Trophoblast cell (in vitro differentiated cells and primary cell): ENCODE data around the gene PPP2R1B.

Experiments used
- DNase-seq, 2 donors: peaks; one replicate each; pipeline ENCODE4 v3.0.0-alpha.2; 2016
- H2AFZ ChIP-seq: 2 replicates; pipeline ENCODE4 v1.6.1; 2013; ENCODE audit warnings: low read length, moderate library complexity, mild to moderate bottlenecking; ENCODE audit not compliant: insufficient read depth, poor library complexity
- H2AK5ac ChIP-seq: 2 replicates; pipeline ENCODE4 v1.6.1; 2013; ENCODE audit warnings: mild to moderate bottlenecking, low read length
- H2BK120ac ChIP-seq: 2 replicates; pipeline ENCODE4 v1.6.1; 2013; ENCODE audit warnings: low read length, mild to moderate bottlenecking, moderate library complexity; ENCODE audit not compliant: insufficient read depth, poor library complexity
- H2BK12ac ChIP-seq: 2 replicates; pipeline ENCODE4 v1.6.1; 2013; ENCODE audit warnings: mild to moderate bottlenecking, low read length, moderate library complexity
- H2BK5ac ChIP-seq: 2 replicates; pipeline ENCODE4 v1.6.1; 2013; ENCODE audit warnings: low read length, low read depth, moderate library complexity, mild to moderate bottlenecking; ENCODE audit not compliant: poor library complexity
- H3K14ac ChIP-seq: 2 replicates; pipeline ENCODE4 v1.6.1; 2013; ENCODE audit warnings: mild to moderate bottlenecking, low read length
- H3K18ac ChIP-seq: 2 replicates; pipeline ENCODE4 v1.6.1; 2013; ENCODE audit warnings: mild to moderate bottlenecking, low read length
- H3K23ac ChIP-seq: 2 replicates; pipeline ENCODE4 v1.6.1; 2013; ENCODE audit warnings: low read length
- H3K27ac ChIP-seq: 2 replicates; pipeline ENCODE4 v1.5.1; 2013; ENCODE audit warnings: low read depth, mild to moderate bottlenecking, inconsistent platforms, low read length, moderate library complexity
- H3K27me3 ChIP-seq: 2 replicates; pipeline ENCODE4 v1.6.1; 2013; ENCODE audit warnings: inconsistent platforms, mild to moderate bottlenecking, low read length, moderate library complexity; ENCODE audit not compliant: insufficient read depth
- H3K36me3 ChIP-seq, 2 experiments: 1 replicate in 1 of 2; 2 replicates in 1 of 2; pipeline ENCODE4 v1.6.1; 2013; ENCODE audit warnings: low read length in 2 of 2, mild to moderate bottlenecking in 2 of 2, moderate library complexity in 1 of 2; ENCODE audit not compliant: insufficient read depth in 2 of 2, control insufficient read depth in 1 of 2
- H3K4ac ChIP-seq: 2 replicates; pipeline ENCODE4 v1.6.1; 2013; ENCODE audit warnings: low read depth, mild to moderate bottlenecking, low read length, moderate library complexity
- H3K4me1 ChIP-seq, 2 experiments: 1 replicate in 1 of 2; 2 replicates in 1 of 2; pipeline ENCODE4 v1.6.1; 2013; ENCODE audit warnings: low read length in 2 of 2, mild to moderate bottlenecking in 2 of 2, moderate library complexity in 1 of 2; ENCODE audit not compliant: insufficient read depth in 2 of 2, control insufficient read depth in 1 of 2
- H3K4me2 ChIP-seq: 2 replicates; pipeline ENCODE4 v1.6.1; 2013; ENCODE audit warnings: inconsistent platforms, mild to moderate bottlenecking, low read length, moderate library complexity
- H3K4me3 ChIP-seq: 2 replicates; pipeline ENCODE4 v1.5.1; 2013; ENCODE audit warnings: mild to moderate bottlenecking, low read depth, low read length, inconsistent platforms
- H3K79me1 ChIP-seq: one replicate; pipeline ENCODE4 v1.6.1; 2013; ENCODE audit warnings: low read length
- H3K79me2 ChIP-seq: 2 replicates; pipeline ENCODE4 v1.6.1; 2013; ENCODE audit warnings: low read length, mild to moderate bottlenecking; ENCODE audit not compliant: control insufficient read depth, insufficient read depth, poor library complexity
- H3K9ac ChIP-seq: 2 replicates; pipeline ENCODE4 v1.6.1; 2013; ENCODE audit warnings: mild to moderate bottlenecking, low read length
- H3K9me3 ChIP-seq: 2 replicates; pipeline ENCODE4 v1.6.1; 2013; ENCODE audit warnings: low read depth, mild to moderate bottlenecking, control low read depth, inconsistent platforms, low read length; ENCODE audit not compliant: insufficient read depth
- H4K12ac ChIP-seq: 2 replicates; pipeline ENCODE4 v1.6.1; 2013; ENCODE audit warnings: low read depth, mild to moderate bottlenecking, low read length, moderate library complexity
- H4K8ac ChIP-seq: 2 replicates; pipeline ENCODE4 v1.6.1; 2013; ENCODE audit warnings: low read depth, mild to moderate bottlenecking, low read length, moderate library complexity
- H4K91ac ChIP-seq: one replicate; pipeline ENCODE4 v1.6.1; 2013; ENCODE audit warnings: low read depth, mild to moderate bottlenecking, low read length, moderate library complexity
- WGBS: extraction: QIAGEN DNeasy Blood & Tissue Kit; methylation state at CpG from one replicate; pipeline ENCODE4 v1.1.7; 2013; ENCODE audit warnings: missing lambda C conversion rate; ENCODE audit not compliant: insufficient read length, insufficient coverage; ENCODE audit errors: extremely low coverage; 5-methylcytosine and 5-hydroxymethylcytosine counted together

Gene PPP2R1B

DNA sequence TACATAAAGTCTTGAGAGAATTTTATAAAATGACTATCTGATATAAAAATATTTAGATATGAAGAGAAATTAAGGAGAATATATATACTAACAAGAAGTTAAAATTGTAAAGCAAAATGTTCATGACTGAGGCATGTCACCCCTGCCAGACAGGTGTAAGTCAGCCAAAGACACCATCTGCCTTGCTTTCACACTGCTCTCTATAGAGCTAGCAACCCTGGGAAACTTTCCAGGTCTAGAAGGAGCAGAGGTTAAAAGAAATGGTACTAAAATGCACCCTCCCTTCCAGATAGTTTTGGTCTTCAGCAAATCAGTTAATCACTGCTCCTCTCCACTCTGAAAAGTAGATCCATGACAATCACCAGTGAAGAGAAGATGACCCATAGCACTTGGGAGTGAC is 16.5 kb downstream of the PPP2R1B start:
- Histone ChIP-seq H3K4me3 (no peak overlapping the region), H2BK5ac (no peak overlapping the region), H4K91ac (no peak overlapping the region), H3K27ac (no peak overlapping the region), H3K23ac (no peak overlapping the region), H3K14ac (no peak overlapping the region), H4K12ac (no peak overlapping the region), H3K4me1 (no peaks in the 10 kb centered on the region), H2AFZ (no peak overlapping the region), H3K79me1 (no peaks in the 10 kb centered on the region), H4K8ac (no peak overlapping the region), H3K27me3 (no peaks in the 10 kb centered on the region), H3K9me3 (no peaks in the 10 kb centered on the region), H3K36me3 (peaks cover 18 to 25% of the 10 kb centered on the region in 2 experiments), H3K18ac (no peak overlapping the region), H3K4me2 (no peak overlapping the region), H2BK120ac (no peak overlapping the region), H3K9ac (no peak overlapping the region), H2BK12ac (no peak overlapping the region), H2AK5ac (no peak overlapping the region), H3K4ac (no peak overlapping the region), H3K79me2 (no peaks in the 10 kb centered on the region)
- no peak for DNase-seq

DNA sequence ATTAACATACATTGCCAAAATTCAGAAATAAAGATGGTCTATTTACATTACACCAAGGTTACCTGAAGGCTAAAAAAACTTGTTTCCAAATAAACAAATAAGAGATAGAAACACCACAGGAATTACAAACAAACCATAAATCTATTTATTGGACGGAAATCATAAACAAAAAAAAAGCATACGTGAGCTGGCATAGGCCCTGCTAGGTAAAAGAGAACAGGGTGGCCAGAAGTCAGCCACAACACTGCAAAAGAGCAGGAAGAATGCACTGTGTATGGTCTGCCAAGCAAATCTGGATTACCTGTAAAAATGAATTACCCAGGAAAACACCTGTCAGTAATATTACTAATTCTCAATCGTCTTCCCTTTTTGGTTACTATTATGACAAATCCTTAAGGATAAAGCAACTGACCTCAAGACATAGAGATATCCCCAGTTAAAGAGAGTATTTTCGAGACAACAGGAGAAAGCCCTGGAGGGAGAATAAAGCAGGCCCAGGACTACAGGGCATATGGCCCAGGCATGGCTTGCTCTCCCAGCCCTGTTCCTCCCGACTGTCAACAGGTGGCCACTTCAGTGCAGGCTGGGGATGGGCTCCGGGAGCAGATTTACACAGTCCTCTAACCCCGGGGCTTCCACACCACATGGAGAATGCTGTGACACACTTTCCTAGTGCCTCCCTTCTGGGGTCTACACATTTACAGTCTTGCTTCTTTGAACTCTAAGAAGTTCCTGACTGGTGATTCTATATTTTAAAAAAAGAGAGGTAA is 18.0 kb downstream of the PPP2R1B start:
- H3K4me3 ChIP-seq, result no peak overlapping the region
- no peak overlapping the region for H3K23ac ChIP-seq
- no peaks in the 10 kb centered on the region for H3K9me3 ChIP-seq
- no peak overlapping the region for H4K8ac ChIP-seq
- no peaks in the 10 kb centered on the region for H3K79me2 ChIP-seq
- H3K14ac ChIP-seq, result no peak overlapping the region
- H3K27me3 ChIP-seq, result no peaks in the 10 kb centered on the region
- H4K12ac ChIP-seq, result no peak overlapping the region
- WGBS, result no CpG with 5 or more reads among the region's 7 CpGs
- H4K91ac ChIP-seq, result no peak overlapping the region
- no peak overlapping the region for H3K27ac ChIP-seq
- no peak overlapping the region for H2BK5ac ChIP-seq
- H2AK5ac ChIP-seq, result no peak overlapping the region
- H2BK120ac ChIP-seq, result no peak overlapping the region
- H3K4me1 ChIP-seq, result no peaks in the 10 kb centered on the region
- no peak overlapping the region for H3K9ac ChIP-seq
- H2BK12ac ChIP-seq, result no peak overlapping the region
- H3K18ac ChIP-seq, result no peak overlapping the region
- no peak overlapping the region for H3K4ac ChIP-seq
- H3K4me2 ChIP-seq, result no peak overlapping the region
- peaks cover 13 to 26% of the 10 kb centered on the region in 2 experiments for H3K36me3 ChIP-seq
- no peak for DNase-seq
- H2AFZ ChIP-seq, result no peak overlapping the region
- H3K79me1 ChIP-seq, result no peaks in the 10 kb centered on the region

DNA sequence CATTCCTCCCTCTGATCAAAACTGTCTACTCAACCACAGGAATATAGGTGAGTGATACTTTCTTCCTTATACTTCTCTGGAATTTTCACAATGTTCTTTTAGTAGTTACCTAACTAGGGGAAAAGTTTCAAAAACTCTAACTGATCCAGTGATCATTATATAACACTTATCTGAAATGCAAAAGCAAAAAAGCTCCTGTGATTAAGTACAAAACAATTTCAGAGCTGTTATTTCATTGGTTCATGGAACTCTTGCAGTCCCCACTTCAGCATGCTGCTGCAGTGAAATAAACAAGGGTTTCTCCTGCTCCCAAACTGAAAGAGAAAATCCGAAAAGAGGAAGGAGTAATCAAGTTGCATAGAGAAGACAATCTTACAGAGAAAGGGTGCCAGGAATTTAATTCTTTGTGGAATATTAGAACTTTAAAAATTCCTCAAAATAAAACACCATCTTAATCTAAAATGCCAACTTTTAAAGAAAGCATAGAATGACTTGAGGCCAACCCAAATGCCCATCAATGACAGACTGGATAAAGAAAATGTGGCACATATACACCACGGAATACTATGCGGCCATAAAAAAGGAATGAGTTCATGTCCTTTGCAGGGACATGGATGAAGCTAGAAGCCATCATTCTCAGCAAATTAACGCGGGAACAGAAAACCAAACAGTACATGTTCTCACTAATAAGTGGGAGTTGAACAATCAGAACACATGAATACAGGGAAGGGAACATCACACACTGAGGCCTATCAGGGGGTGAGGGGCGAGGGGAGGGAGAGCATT is 20.3 kb downstream of the PPP2R1B start:
- Histone ChIP-seq H3K23ac (no peak overlapping the region), H3K4ac (no peak overlapping the region), H3K79me1 (no peaks in the 10 kb centered on the region), H4K8ac (no peak overlapping the region), H3K27me3 (no peaks in the 10 kb centered on the region), H2BK120ac (no peak overlapping the region), H3K14ac (no peak overlapping the region), H3K79me2 (no peaks in the 10 kb centered on the region), H3K4me3 (no peak overlapping the region), H4K12ac (no peak overlapping the region), H3K4me1 (no peaks in the 10 kb centered on the region), H2BK5ac (no peak overlapping the region), H2AK5ac (no peak overlapping the region), H3K4me2 (no peak overlapping the region), H4K91ac (no peak overlapping the region), H2BK12ac (no peak overlapping the region), H3K9ac (no peak overlapping the region), H3K36me3 (peaks cover 6 to 22% of the 10 kb centered on the region in 2 experiments), H2AFZ (no peak overlapping the region), H3K27ac (no peak overlapping the region), H3K9me3 (no peaks in the 10 kb centered on the region), H3K18ac (no peak overlapping the region)
- DNase-seq, result peak in 1 of 2 donors; percentile 63
- WGBS, result no CpG with 5 or more reads among the region's 6 CpGs

DNA sequence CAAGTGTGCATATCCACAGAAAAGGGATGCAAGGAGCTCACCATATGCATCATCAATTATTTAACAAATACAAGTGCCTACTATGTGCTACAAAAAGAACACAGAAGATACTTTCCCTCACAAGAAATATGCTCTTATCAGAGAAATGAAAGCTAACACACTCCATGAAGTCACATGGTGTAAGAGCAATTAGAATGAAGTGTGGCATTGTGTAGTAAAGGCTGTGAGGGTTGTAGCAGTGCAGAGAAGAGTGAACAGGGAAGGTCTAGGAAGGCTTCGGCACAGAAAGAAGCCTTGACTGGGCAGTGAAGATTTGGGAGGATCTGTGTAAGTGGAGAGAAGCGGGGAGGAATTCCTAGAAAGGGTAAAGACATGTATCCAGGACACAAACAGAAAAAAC is 22.5 kb downstream of the PPP2R1B start:
- no peak overlapping the region for H3K9ac ChIP-seq
- H3K18ac ChIP-seq, result no peak overlapping the region
- no peak overlapping the region for H2BK12ac ChIP-seq
- H3K4ac ChIP-seq, result no peak overlapping the region
- no peak overlapping the region for H2AK5ac ChIP-seq
- no peaks in the 10 kb centered on the region for H3K9me3 ChIP-seq
- no peak overlapping the region for H3K4me3 ChIP-seq
- no peaks in the 10 kb centered on the region for H3K4me1 ChIP-seq
- H3K36me3 ChIP-seq, result peaks cover 3 to 18% of the 10 kb centered on the region in 2 experiments
- no peaks in the 10 kb centered on the region for H3K79me1 ChIP-seq
- no peak overlapping the region for H2BK5ac ChIP-seq
- no peak overlapping the region for H3K14ac ChIP-seq
- no peaks in the 10 kb centered on the region for H3K79me2 ChIP-seq
- no peak overlapping the region for H4K91ac ChIP-seq
- H2AFZ ChIP-seq, result no peak overlapping the region
- no peak overlapping the region for H4K12ac ChIP-seq
- no peak for DNase-seq
- no peak overlapping the region for H4K8ac ChIP-seq
- no peak overlapping the region for H3K23ac ChIP-seq
- H3K27me3 ChIP-seq, result no peaks in the 10 kb centered on the region
- no peak overlapping the region for H3K4me2 ChIP-seq
- no peak overlapping the region for H3K27ac ChIP-seq
- WGBS, result no CpG with 5 or more reads among the region's 2 CpGs
- H2BK120ac ChIP-seq, result no peak overlapping the region
